HEK293 (cell line): ENCODE measurements around the gene CFAP73.
A peak's percentile ranks its signal among the peaks of the same experiment; 100 is the strongest.

Experiments used
- CTCF ChIA-PET: fragments of 350-600 bp; formaldehyde crosslinking; extraction: SDS; loops from one replicate; lab custom pipeline; 2021; ENCODE audit warnings: antibody characterized with exemption; lab: Yijun Ruan, JAX
- POLR2A ChIA-PET: fragments of 300-600 bp; formaldehyde crosslinking; extraction: SDS; loops from one replicate; lab custom pipeline; 2020; ENCODE audit warnings: antibody characterized with exemption, inconsistent platforms; lab: Yijun Ruan, JAX
- H3K27ac ChIP-seq: fragments of 200-500 bp; sonication (Bioruptor generic); 2 replicates; pipeline ENCODE4 v1.5.1; 2014; ENCODE audit warnings: low read depth, low read length, control low read depth, inconsistent platforms; ENCODE audit errors: extremely low read depth
- H3K36me3 ChIP-seq, 2 experiments: fragments of 200-500 bp in 1 of 2; sonication (Bioruptor generic) in 1 of 2; 1 replicate in 1 of 2; 2 replicates in 1 of 2; pipeline ENCODE4 v1.5.1; 2014 to 2017; ENCODE audit warnings: inconsistent platforms in 2 of 2, low read length in 2 of 2; ENCODE audit not compliant: control insufficient read depth in 2 of 2, insufficient read depth in 1 of 2
- H3K4me1 ChIP-seq: fragments of 200-500 bp; sonication (Bioruptor generic); 2 replicates; pipeline ENCODE4 v1.5.1; 2014; ENCODE audit warnings: mild to moderate bottlenecking, low read length, inconsistent platforms; ENCODE audit not compliant: control insufficient read depth, insufficient read depth
- H3K4me3 ChIP-seq: 2 replicates; pipeline ENCODE4 v1.5.1; 2011; ENCODE audit warnings: low read depth, mild to moderate bottlenecking, control low read depth, low read length, moderate library complexity
- H3K9me3 ChIP-seq: fragments of 200-500 bp; sonication (Bioruptor generic); 2 replicates; pipeline ENCODE4 v1.5.1; 2014; ENCODE audit warnings: low read depth, low read length, inconsistent platforms; ENCODE audit not compliant: control insufficient read depth, insufficient read depth
- KLF9 ChIP-seq: fragments of 450-650 bp; formaldehyde crosslinking; IDR thresholded peaks from 2 replicates; pipeline ENCODE4 v1.5.1; 2016; ENCODE audit warnings: missing biosample characterization, missing genetic modification characterization, low read depth
- PRDM1 ChIP-seq: fragments of 450-650 bp; formaldehyde crosslinking; IDR thresholded peaks from 2 replicates; pipeline ENCODE4; 2016; ENCODE audit warnings: missing biosample characterization, missing genetic modification characterization
- SALL2 ChIP-seq: fragments of 450-650 bp; formaldehyde crosslinking; IDR thresholded peaks from 2 replicates; pipeline ENCODE4 v1.5.0; 2017; ENCODE audit warnings: missing biosample characterization, mild to moderate bottlenecking, missing genetic modification characterization, borderline replicate concordance
- SCRT2 ChIP-seq: fragments of 450-650 bp; formaldehyde crosslinking; IDR thresholded peaks from 2 replicates; pipeline ENCODE4 v1.5.1; 2016; ENCODE audit warnings: missing biosample characterization, missing genetic modification characterization
- TRIM28 ChIP-seq: IDR thresholded peaks from 2 replicates; pipeline ENCODE4 v1.6.1; 2011; ENCODE audit warnings: low read length, control low read depth, borderline replicate concordance
- YY1 ChIP-seq: fragments of 450-650 bp; formaldehyde crosslinking; IDR thresholded peaks from 2 replicates; pipeline ENCODE4 v1.5.1; 2018; ENCODE audit warnings: missing biosample characterization, missing genetic modification characterization
- YY2 ChIP-seq: fragments of 450-650 bp; formaldehyde crosslinking; IDR thresholded peaks from 2 replicates; pipeline ENCODE4 v1.5.1; 2016; ENCODE audit warnings: missing biosample characterization, missing genetic modification characterization
- ZNF19 ChIP-seq: fragments of 450-650 bp; formaldehyde crosslinking; IDR thresholded peaks from 2 replicates; pipeline ENCODE4; 2016; ENCODE audit warnings: missing biosample characterization, missing genetic modification characterization, low read depth
- ZNF223 ChIP-seq: fragments of 450-650 bp; formaldehyde crosslinking; IDR thresholded peaks from 2 replicates; pipeline ENCODE4 v1.5.1; 2016; ENCODE audit warnings: missing biosample characterization, missing genetic modification characterization
- ZNF341 ChIP-seq: fragments of 450-650 bp; formaldehyde crosslinking; IDR thresholded peaks from 2 replicates; pipeline ENCODE4; 2016; ENCODE audit warnings: low read depth, missing biosample characterization, missing genetic modification characterization
- ZNF350 ChIP-seq: fragments of 450-650 bp; formaldehyde crosslinking; IDR thresholded peaks from 2 replicates; pipeline ENCODE4 v1.5.0; 2017; ENCODE audit warnings: missing biosample characterization, mild to moderate bottlenecking, missing genetic modification characterization
- ZNF404 ChIP-seq: fragments of 450-650 bp; formaldehyde crosslinking; IDR thresholded peaks from 2 replicates; pipeline ENCODE4 v1.5.1; 2017; ENCODE audit warnings: missing biosample characterization, missing genetic modification characterization
- ZNF621 ChIP-seq: fragments of 450-650 bp; formaldehyde crosslinking; IDR thresholded peaks from 2 replicates; pipeline ENCODE4 v1.5.1; 2017; ENCODE audit warnings: missing biosample characterization, missing genetic modification characterization
- ZNF768 ChIP-seq: fragments of 450-650 bp; formaldehyde crosslinking; IDR thresholded peaks from 2 replicates; pipeline ENCODE4 v1.5.1; 2018; ENCODE audit warnings: missing biosample characterization, mild to moderate bottlenecking, missing genetic modification characterization
- ZNF830 ChIP-seq: fragments of 450-650 bp; IDR thresholded peaks from 2 replicates; pipeline ENCODE4 v1.5.0; 2018; ENCODE audit warnings: missing biosample characterization, missing genetic modification characterization, low read depth, mild to moderate bottlenecking, moderate library complexity
- TF ChIP-seq, protein P1 (sequence below): fragments of 450-650 bp; formaldehyde crosslinking; IDR thresholded peaks from 2 replicates; pipeline ENCODE4 v1.5.1; 2016; ENCODE audit warnings: missing biosample characterization, missing genetic modification characterization
- TF ChIP-seq, protein P2 (sequence below): fragments of 450-650 bp; formaldehyde crosslinking; IDR thresholded peaks from 2 replicates; pipeline ENCODE4 v1.5.1; 2017; ENCODE audit warnings: missing biosample characterization, missing genetic modification characterization
- TF ChIP-seq, protein P3 (sequence below): fragments of 450-650 bp; formaldehyde crosslinking; optimal IDR thresholded peaks from 2 replicates; pipeline ENCODE3; 2016; ENCODE audit warnings: missing biosample characterization, mild to moderate bottlenecking, missing genetic modification characterization

The CFAP73 gene

DNA sequence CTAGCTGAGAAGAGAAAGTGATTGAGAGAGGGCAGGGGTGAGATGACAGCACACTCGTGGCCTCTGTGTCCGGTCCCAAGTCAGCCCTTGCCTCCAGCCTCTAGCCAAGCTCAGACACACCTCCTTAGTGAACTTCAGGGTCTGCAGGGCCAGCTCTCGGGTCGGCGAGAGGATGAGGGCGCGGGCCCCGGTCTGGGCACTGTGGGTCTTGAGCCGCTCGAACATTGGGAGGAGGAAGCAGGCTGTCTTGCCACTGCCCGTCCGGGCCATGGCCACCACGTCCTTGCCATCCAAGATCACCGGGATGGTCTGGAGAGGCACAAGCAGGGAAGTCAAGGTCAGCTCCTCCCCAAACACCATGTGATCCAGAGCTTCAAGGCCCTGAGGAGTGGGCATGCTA, 29.5 kb downstream of the CFAP73 start:
- TF ChIP-seq SCRT2 (tag by site-specific recombination) (no peak), YY2 (tag by site-specific recombination) (no peak), YY1 (tag by site-specific recombination) (no peak), ZNF223 (no peak), PRDM1 (tag by site-specific recombination) (no peak), ZNF830 (tag by site-specific recombination) (no peak), SALL2 (tag by site-specific recombination) (no peak), ZNF350 (tag by site-specific recombination) (no peak), TRIM28 (no peak), ZNF341 (tag by site-specific recombination) (no peak), ZNF404 (tag by site-specific recombination) (no peak), ZNF19 (tag by site-specific recombination) (no peak)
- TF ChIP-seq, protein P1, sequence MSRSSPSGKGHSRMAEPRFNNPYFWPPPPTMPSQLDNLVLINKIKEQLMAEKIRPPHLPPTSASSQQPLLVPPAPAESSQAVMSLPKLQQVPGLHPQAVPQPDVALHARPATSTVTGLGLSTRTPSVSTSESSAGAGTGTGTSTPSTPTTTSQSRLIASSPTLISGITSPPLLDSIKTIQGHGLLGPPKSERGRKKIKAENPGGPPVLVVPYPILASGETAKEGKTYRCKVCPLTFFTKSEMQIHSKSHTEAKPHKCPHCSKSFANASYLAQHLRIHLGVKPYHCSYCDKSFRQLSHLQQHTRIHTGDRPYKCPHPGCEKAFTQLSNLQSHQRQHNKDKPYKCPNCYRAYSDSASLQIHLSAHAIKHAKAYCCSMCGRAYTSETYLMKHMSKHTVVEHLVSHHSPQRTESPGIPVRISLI (tag by site-specific recombination) = no peak
- TF ChIP-seq, protein P2, sequence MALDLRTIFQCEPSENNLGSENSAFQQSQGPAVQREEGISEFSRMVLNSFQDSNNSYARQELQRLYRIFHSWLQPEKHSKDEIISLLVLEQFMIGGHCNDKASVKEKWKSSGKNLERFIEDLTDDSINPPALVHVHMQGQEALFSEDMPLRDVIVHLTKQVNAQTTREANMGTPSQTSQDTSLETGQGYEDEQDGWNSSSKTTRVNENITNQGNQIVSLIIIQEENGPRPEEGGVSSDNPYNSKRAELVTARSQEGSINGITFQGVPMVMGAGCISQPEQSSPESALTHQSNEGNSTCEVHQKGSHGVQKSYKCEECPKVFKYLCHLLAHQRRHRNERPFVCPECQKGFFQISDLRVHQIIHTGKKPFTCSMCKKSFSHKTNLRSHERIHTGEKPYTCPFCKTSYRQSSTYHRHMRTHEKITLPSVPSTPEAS (tag by site-specific recombination) = no peak
- Histone ChIP-seq H3K36me3 (peaks cover 40 to 76% of the 10 kb centered on the region in 2 experiments), H3K27ac (no peak overlapping the region), H3K9me3 (no peaks in the 10 kb centered on the region), H3K4me3 (no peak overlapping the region), H3K4me1 (no peaks in the 10 kb centered on the region; the same call in 1 of the 2 replicates)
- POLR2A ChIA-PET = no interaction called here
- CTCF ChIA-PET = interaction anchor here (0.6 to 1.5 kb wide), 2 partner anchors 10 to 128 kb away, joined by 3 read pairs; no protein-coding TSS in a partner anchor

DNA sequence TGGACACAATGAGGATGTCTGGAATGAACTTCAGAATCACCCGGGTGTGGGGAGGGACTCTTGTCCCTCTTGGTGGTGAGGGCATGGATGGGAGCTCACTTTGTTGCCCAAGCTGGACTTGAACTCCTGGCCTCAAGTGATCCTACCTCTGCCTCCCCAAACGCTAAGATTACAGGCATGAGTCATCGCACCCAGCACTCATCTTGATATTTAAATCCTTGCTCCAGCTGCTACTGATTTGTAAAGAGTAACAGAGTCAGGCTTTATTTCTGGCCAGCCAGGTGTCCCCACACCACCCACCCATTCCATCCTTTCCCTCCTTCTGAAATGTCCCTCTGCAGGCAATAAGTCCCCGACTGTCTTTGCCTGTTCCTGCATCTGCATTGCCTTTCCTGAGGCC, 30.8 kb downstream of the CFAP73 start:
- H3K36me3 ChIP-seq = peaks cover 37 to 65% of the 10 kb centered on the region in 2 experiments
- ChIA-PET CTCF (interaction anchor here (0.6 to 1.0 kb wide), 3 partner anchors 174 to 260 kb away, joined by 3 to 6 read pairs (median 3); no protein-coding TSS in a partner anchor), POLR2A (no interaction called here)
- H3K27ac ChIP-seq = no peak overlapping the region
- no peaks in the 10 kb centered on the region for H3K9me3 ChIP-seq
- H3K4me1 ChIP-seq = no peaks in the 10 kb centered on the region; the same call in 1 of the 2 replicates
- H3K4me3 ChIP-seq = no peak overlapping the region
- TF ChIP-seq ZNF621 (tag by site-specific recombination) = no peak

DNA sequence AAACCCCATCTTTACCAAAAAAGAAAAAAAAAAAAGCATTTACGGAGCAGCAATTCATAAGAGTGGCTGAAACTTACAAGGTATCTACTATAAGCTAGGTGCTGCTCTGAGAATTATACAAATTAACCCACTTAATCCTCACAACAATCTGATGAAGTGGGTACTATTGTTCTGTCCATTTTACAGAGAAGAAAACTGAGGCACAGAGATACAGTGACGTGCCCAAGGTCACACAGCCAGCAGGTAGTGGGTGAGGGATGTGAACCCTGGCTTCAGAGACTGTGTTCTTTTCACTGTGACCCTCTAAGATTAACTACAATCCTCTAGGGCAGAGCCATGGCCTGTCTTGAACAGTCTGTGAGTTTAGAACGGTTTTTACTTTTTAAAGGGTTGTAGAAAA, 32.5 kb downstream of the CFAP73 start:
- TF ChIP-seq KLF9 = no peak
- ChIA-PET CTCF (no interaction called here), POLR2A (no interaction called here)
- Histone ChIP-seq H3K9me3 (no peaks in the 10 kb centered on the region), H3K4me3 (no peak overlapping the region), H3K4me1 (peaks cover 3% of the 10 kb centered on the region; the same call in 1 of the 2 replicates), H3K27ac (no peak overlapping the region), H3K36me3 (peaks cover 27 to 62% of the 10 kb centered on the region in 2 experiments)

DNA sequence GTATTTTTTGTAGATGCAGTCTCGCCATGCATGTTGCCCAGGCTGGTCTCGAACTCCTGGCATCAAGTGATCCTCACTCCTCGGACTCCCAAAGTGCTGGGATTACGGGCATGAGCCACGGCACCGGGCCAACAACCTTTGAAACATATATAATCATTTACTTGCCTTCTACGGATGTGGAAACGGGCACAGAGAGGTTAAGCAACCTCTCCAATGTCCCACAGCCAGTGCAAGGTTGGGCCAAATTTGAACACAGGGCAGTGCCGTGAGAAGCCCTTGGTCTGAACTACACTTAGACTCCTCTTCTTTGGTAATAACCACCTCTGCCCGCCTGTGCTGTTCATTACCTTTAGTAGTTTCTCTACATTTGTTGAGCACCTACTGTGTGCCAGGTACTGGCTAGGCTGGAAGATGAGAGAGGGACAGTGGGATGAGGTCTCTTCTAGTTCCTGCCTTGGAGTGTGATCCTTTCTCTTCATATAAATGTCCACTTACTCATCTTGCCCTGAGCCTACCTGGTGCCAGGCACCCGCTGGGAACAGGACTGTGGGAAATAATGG, 33.6 kb downstream of the CFAP73 start:
- no peak overlapping the region for H3K27ac ChIP-seq

More for the DNA sequence above, 33.6 kb downstream of the CFAP73 start:
- CTCF ChIA-PET = interaction anchor here (0.7 to 1.7 kb wide), 2 partner anchors 9 to 342 kb away, joined by 3 to 11 read pairs; no protein-coding TSS in a partner anchor
- Histone ChIP-seq H3K9me3 (no peaks in the 10 kb centered on the region), H3K4me3 (no peak overlapping the region), H3K4me1 (peaks cover 3% of the 10 kb centered on the region; the same call in 1 of the 2 replicates), H3K36me3 (peaks cover 20 to 56% of the 10 kb centered on the region in 2 experiments)
- POLR2A ChIA-PET = no interaction called here
- TF ChIP-seq, protein P3, sequence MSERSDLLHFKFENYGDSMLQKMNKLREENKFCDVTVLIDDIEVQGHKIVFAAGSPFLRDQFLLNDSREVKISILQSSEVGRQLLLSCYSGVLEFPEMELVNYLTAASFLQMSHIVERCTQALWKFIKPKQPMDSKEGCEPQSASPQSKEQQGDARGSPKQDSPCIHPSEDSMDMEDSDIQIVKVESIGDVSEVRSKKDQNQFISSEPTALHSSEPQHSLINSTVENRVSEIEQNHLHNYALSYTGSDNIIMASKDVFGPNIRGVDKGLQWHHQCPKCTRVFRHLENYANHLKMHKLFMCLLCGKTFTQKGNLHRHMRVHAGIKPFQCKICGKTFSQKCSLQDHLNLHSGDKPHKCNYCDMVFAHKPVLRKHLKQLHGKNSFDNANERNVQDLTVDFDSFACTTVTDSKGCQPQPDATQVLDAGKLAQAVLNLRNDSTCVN = no peak
- peak; percentile 60; the same call in 1 of the 2 replicates for TF ChIP-seq ZNF768 (tag by site-specific recombination)
